GM12878 (cell line): ENCODE data around the gene SNX19. TPM values are rescaled to one million over a fixed set of nuclear protein-coding genes. Genes with fewer than 3 reads are reported as not detected.
A peak's percentile ranks its signal among the peaks of the same experiment; 100 is the strongest.

Experiments used
- ATAC-seq: fragments of 200-7000 bp; cut with Tn5 transposase; 3 replicates; pipeline ENCODE4 v1.9.1; 2020; ENCODE audit warnings: mild to moderate bottlenecking, moderate library complexity
- BruUV-seq: library from RNA; stranded (reverse); fragments of 400-500 nt; replicated peaks from 2 replicates; lab custom pipeline; 2021; lab: Mats Ljungman, UMichigan
- CTCF ChIA-PET: fragments of 300-600 bp; sonication (Branson Sonifier 250); formaldehyde crosslinking; extraction: SDS; loops from one replicate; lab custom pipeline; 2021; ENCODE audit warnings: inconsistent platforms; lab: Yijun Ruan, JAX
- POLR2A ChIA-PET: fragments of 350-600 bp; formaldehyde crosslinking; extraction: SDS; loops from one replicate; lab custom pipeline; 2021; ENCODE audit warnings: inconsistent platforms; lab: Charles Lee
- RAD21 ChIA-PET: fragments of 300-600 bp; sonication (Branson Sonifier 250); formaldehyde crosslinking; loops from one replicate; lab custom pipeline; 2023; ENCODE audit warnings: antibody characterized with exemption; ENCODE audit not compliant: unreplicated experiment; lab: Charles Lee
- SMC1A ChIA-PET: fragments of 300-600 bp; sonication (Branson Sonifier 250); formaldehyde crosslinking; loops from one replicate; lab custom pipeline; 2023; ENCODE audit not compliant: unreplicated experiment, uncharacterized antibody; lab: Charles Lee
- DNase-seq: peaks from one replicate; pipeline ENCODE4 v3.0.0-alpha.2; 2011; ENCODE audit warnings: low read depth, low spot score
- FAIRE-seq: peaks from 3 replicates; lab custom pipeline; 2011; peaks lifted over from hg19 to GRCh38; lab: Jason Lieb, UNC
- H2AFZ ChIP-seq: 2 replicates; pipeline ENCODE4 v1.6.0; 2011; ENCODE audit warnings: low read depth, low read length, control low read depth; ENCODE audit not compliant: control insufficient read depth
- H3K27ac ChIP-seq: 2 replicates; pipeline ENCODE4 v1.5.1; 2011; ENCODE audit warnings: control low read depth; ENCODE audit not compliant: control insufficient read depth, insufficient read depth
- H3K27me3 ChIP-seq, 2 experiments: replicated peaks in 1 of 2; 2 replicates each; pipeline versions ENCODE4 v1.6.0 to v1.6.1; 2011; ENCODE audit warnings: low read length in 1 of 2; ENCODE audit not compliant: control insufficient read depth in 2 of 2, insufficient read depth in 2 of 2
- H3K36me3 ChIP-seq, 2 experiments: 2 replicates each; pipeline ENCODE4 v1.5.1; 2011; ENCODE audit warnings: low read length in 1 of 2; ENCODE audit not compliant: control insufficient read depth in 2 of 2, insufficient read depth in 2 of 2
- H3K4me1 ChIP-seq: 2 replicates; pipeline ENCODE4 v1.6.1; 2011; ENCODE audit warnings: mild to moderate bottlenecking, low read length, moderate library complexity, mixed read lengths; ENCODE audit not compliant: control insufficient read depth, insufficient read depth
- H3K4me2 ChIP-seq: 2 replicates; pipeline ENCODE4 v1.6.0; 2011; ENCODE audit warnings: control low read depth; ENCODE audit not compliant: control insufficient read depth, insufficient read depth
- H3K4me3 ChIP-seq: fragments of 200-600 bp; sonication (generic); 2 replicates; pipeline ENCODE4 v1.5.1; 2016
- H3K79me2 ChIP-seq: 2 replicates; pipeline ENCODE4 v1.6.0; 2011; ENCODE audit warnings: low read length; ENCODE audit not compliant: control insufficient read depth, insufficient read depth
- H3K9ac ChIP-seq: 2 replicates; pipeline ENCODE4 v1.8.0; 2011; ENCODE audit warnings: low read length, control low read depth, mixed read lengths; ENCODE audit not compliant: control insufficient read depth, insufficient read depth
- H3K9me3 ChIP-seq: replicated peaks from 3 replicates; pipeline ENCODE4 v1.5.1; 2011; ENCODE audit warnings: mild to moderate bottlenecking, low read length; ENCODE audit not compliant: control insufficient read depth, insufficient read depth
- H4K20me1 ChIP-seq: 2 replicates; pipeline ENCODE4 v1.6.0; 2011; ENCODE audit not compliant: control insufficient read depth, insufficient read depth
- BACH1 ChIP-seq: fragments of 450-650 bp; IDR thresholded peaks from 2 replicates; pipeline ENCODE4 v1.6.1; 2017; ENCODE audit warnings: mild to moderate bottlenecking, borderline replicate concordance
- CHD2 ChIP-seq: IDR thresholded peaks from 2 replicates; pipeline ENCODE4 v1.6.1; 2011; ENCODE audit warnings: low read depth, low read length, improper control_type of control experiment, borderline replicate concordance
- CREM ChIP-seq: IDR thresholded peaks from 2 replicates; pipeline ENCODE4 v1.6.1; 2014; ENCODE audit warnings: antibody characterized with exemption, low read depth
- DPF2 ChIP-seq: fragments of 450-650 bp; IDR thresholded peaks from 2 replicates; pipeline ENCODE4 v1.6.1; 2017; ENCODE audit warnings: mild to moderate bottlenecking
- EGR1 ChIP-seq, 2 experiments: IDR thresholded peaks; 1 replicate in 1 of 2; 2 replicates in 1 of 2; pipeline ENCODE4 v1.6.1; 2011 to 2012; ENCODE audit warnings: low read depth in 2 of 2, low read length in 2 of 2, borderline replicate concordance in 1 of 2, mild to moderate bottlenecking in 1 of 2, moderate library complexity in 1 of 2
- IRF4 ChIP-seq: IDR thresholded peaks from 2 replicates; pipeline ENCODE4 v1.6.1; 2011; ENCODE audit warnings: low read depth, low read length
- MEF2A ChIP-seq: IDR thresholded peaks from 2 replicates; pipeline ENCODE4 v1.6.1; 2011; ENCODE audit warnings: low read depth, mild to moderate bottlenecking, low read length, moderate library complexity; ENCODE audit not compliant: insufficient read depth
- MEF2B ChIP-seq: fragments of 450-650 bp; IDR thresholded peaks from 2 replicates; pipeline ENCODE4 v1.6.1; 2018; ENCODE audit warnings: mild to moderate bottlenecking, moderate library complexity; ENCODE audit not compliant: partially characterized antibody, poor library complexity, severe bottlenecking
- NFIC ChIP-seq: IDR thresholded peaks from 2 replicates; pipeline ENCODE4 v1.6.1; 2012; ENCODE audit warnings: low read depth, mild to moderate bottlenecking, inconsistent platforms, low read length, moderate library complexity
- NR2C1 ChIP-seq: fragments of 450-650 bp; IDR thresholded peaks from 2 replicates; pipeline ENCODE4 v1.6.1; 2017; ENCODE audit warnings: antibody characterized with exemption, mild to moderate bottlenecking, moderate library complexity
- RCOR1 ChIP-seq: conservative IDR thresholded peaks from 2 replicates; pipeline ENCODE4 v1.6.1; 2012; ENCODE audit warnings: low read depth, low read length, improper control_type of control experiment
- RELA ChIP-seq: fragments of 450-650 bp; IDR thresholded peaks from 2 replicates; pipeline ENCODE4 v1.8.0; 2014; ENCODE audit warnings: borderline replicate concordance; ENCODE audit not compliant: partially characterized antibody
- RUNX3 ChIP-seq: IDR thresholded peaks from 2 replicates; pipeline ENCODE4 v1.6.1; 2012; ENCODE audit warnings: low read length, inconsistent platforms
- SIX5 ChIP-seq: IDR thresholded peaks from 2 replicates; pipeline ENCODE4 v1.6.1; 2011; ENCODE audit warnings: mild to moderate bottlenecking, low read depth, low read length, moderate library complexity; ENCODE audit not compliant: severe bottlenecking
- SMAD1 ChIP-seq: fragments of 450-650 bp; IDR thresholded peaks from 2 replicates; pipeline ENCODE4 v1.6.1; 2018; ENCODE audit warnings: mild to moderate bottlenecking, low read depth; ENCODE audit not compliant: partially characterized antibody
- SREBF1 ChIP-seq: IDR thresholded peaks from 2 replicates; pipeline ENCODE4 v1.6.1; 2012; ENCODE audit warnings: mild to moderate bottlenecking, low read length
- SRF ChIP-seq, 2 experiments: IDR thresholded peaks; 2 replicates each; pipeline ENCODE4 v1.6.1; 2011; ENCODE audit warnings: low read depth in 2 of 2, low read length in 2 of 2, mild to moderate bottlenecking in 1 of 2, moderate library complexity in 1 of 2
- STAT3 ChIP-seq: IDR thresholded peaks from 2 replicates; pipeline ENCODE4 v1.6.1; 2011; ENCODE audit warnings: low read depth, low read length, improper control_type of control experiment
- ZNF217 ChIP-seq: fragments of 450-650 bp; IDR thresholded peaks from 2 replicates; pipeline ENCODE4 v1.6.1; 2017; ENCODE audit warnings: antibody characterized with exemption, mild to moderate bottlenecking
- ZNF274 ChIP-seq: IDR thresholded peaks from one replicate; pipeline ENCODE4 v1.8.0; 2011; ENCODE audit not compliant: insufficient read length, insufficient read depth
- ZNF384 ChIP-seq: IDR thresholded peaks from 2 replicates; pipeline ENCODE4 v1.6.1; 2012; ENCODE audit warnings: low read depth, mild to moderate bottlenecking, low read length, improper control_type of control experiment, borderline replicate concordance
- WGBS: methylation state at CpG from one replicate; pipeline ENCODE4 v1.1.6; 2016; ENCODE audit warnings: low lambda C conversion rate; ENCODE audit not compliant: insufficient replicate concordance, insufficient coverage; ENCODE audit errors: missing lambda C conversion rate; 5-methylcytosine and 5-hydroxymethylcytosine counted together
- in situ Hi-C: fragments of 300-500 bp; cut with MboI; formaldehyde crosslinking; loops from 9 replicates; pipeline ENCODE4 v1.14.3; 2018; ENCODE audit warnings: mixed read lengths
- intact Hi-C: fragments of 100-400 bp; cut with micrococcal nuclease; formaldehyde crosslinking; loops from one replicate; pipeline ENCODE4 v1.14.2; 2022; ENCODE audit not compliant: unreplicated experiment
- polyA plus RNA-seq, 11 experiments: library from polyadenylated mRNA; depleted of rRNA in 4 of 11; unstranded in 6 of 11; stranded (reverse) in 5 of 11; fragments of >200 nt; fragmentation: Nextera tagmentation in 4 of 11; fragmentation: Illumina TruSeq in 1 of 11; extraction: Ambion mirVana in 4 of 11; extraction: Trizol in 1 of 11; gene quantifications; 1 replicate in 1 of 11; 2 replicates in 10 of 11; pipeline versions ENCODE4 v1.2.1 to v1.2.3, GENCODE V29; 2011 to 2016; ENCODE audit warnings: inconsistent platforms in 2 of 11, missing spikeins in 2 of 11, low read depth in 1 of 11
- total RNA-seq, 4 experiments: library from RNA; depleted of rRNA in 3 of 4; stranded (reverse); fragments of >200 nt in 3 of 4; fragmentation: Illumina TruSeq in 1 of 4; extraction: Trizol in 1 of 4; gene quantifications; 2 replicates each; pipeline versions ENCODE4 v1.2.1 to v1.2.3, GENCODE V29; 2013 to 2021
- TF ChIP-seq, protein P1 (sequence below): fragments of 450-650 bp; IDR thresholded peaks from 2 replicates; pipeline ENCODE4 v1.6.1; 2017; ENCODE audit warnings: mild to moderate bottlenecking, low read depth, inconsistent platforms; ENCODE audit not compliant: poor library complexity, severe bottlenecking
- TF ChIP-seq, protein P2 (sequence below): fragments of 450-650 bp; IDR thresholded peaks from 2 replicates; pipeline ENCODE4 v1.6.1; 2018; ENCODE audit warnings: mild to moderate bottlenecking, low read depth, moderate library complexity; ENCODE audit not compliant: partially characterized antibody

Gene SNX19
- total and polyA plus RNA-seq, 10 of the 15 experiments (the other 5 are each of a cell fraction or from before 2014, with no cell fraction given): 3.0 to 46.9 (median 30.4) TPM

GRCh38 chr11:130854483-130854882 lies 61.8 kb downstream of the SNX19 start:
- no peak overlapping the region for H3K27ac ChIP-seq
- BruUV-seq: no TSS peak
- ChIA-PET POLR2A (no interaction called here), SMC1A (interaction anchor here (1.0 to 1.3 kb wide), 2 partner anchors 87 to 420 kb away, joined by 3 to 4 read pairs; no protein-coding TSS in a partner anchor), RAD21 (no interaction called here), CTCF (no interaction called here)
- no peaks in the 10 kb centered on the region for H3K36me3 ChIP-seq
- 4% methylated on average over 4 of the region's 4 CpGs for WGBS
- H3K4me1 ChIP-seq: no peaks in the 10 kb centered on the region
- H3K9ac ChIP-seq: no peak overlapping the region
- ATAC-seq (peak; percentile 75), FAIRE-seq (peak; percentile 44), DNase-seq (peak; percentile 24)
- in situ Hi-C loops (no loop called here), intact Hi-C loops (no loop called here)
- no peaks in the 10 kb centered on the region for H4K20me1 ChIP-seq
- no peak overlapping the region for H2AFZ ChIP-seq
- H3K4me2 ChIP-seq: no peak overlapping the region
- no peaks in the 10 kb centered on the region for H3K79me2 ChIP-seq
- H3K4me3 ChIP-seq: no peak overlapping the region
- H3K9me3 ChIP-seq: no peaks in the 10 kb centered on the region; the same call in 1 of the 3 replicates
- H3K27me3 ChIP-seq: peaks cover 1 to 5% of the 10 kb centered on the region in 2 experiments; a peak in 2 of 4 replicates
- TF ChIP-seq CHD2: no peak
- peak; percentile 45; the same call in 1 of the 2 replicates for TF ChIP-seq SREBF1
- TF ChIP-seq RELA: no peak
- TF ChIP-seq DPF2: no peak
- no peak for TF ChIP-seq STAT3
- TF ChIP-seq ZNF217: peak; percentile 97
- no peak for TF ChIP-seq SRF (IDR thresholded peaks at IDR 0.05; ENCODE audit: low read depth in 2 of 2, low read length in 2 of 2)
- no peak for TF ChIP-seq CREM
- TF ChIP-seq RCOR1: no peak
- no peak for TF ChIP-seq NR2C1
- peak; percentile 50; the same call in 1 of the 2 replicates for TF ChIP-seq NFIC
- peak; percentile 61 for TF ChIP-seq MEF2B
- TF ChIP-seq, protein P1, sequence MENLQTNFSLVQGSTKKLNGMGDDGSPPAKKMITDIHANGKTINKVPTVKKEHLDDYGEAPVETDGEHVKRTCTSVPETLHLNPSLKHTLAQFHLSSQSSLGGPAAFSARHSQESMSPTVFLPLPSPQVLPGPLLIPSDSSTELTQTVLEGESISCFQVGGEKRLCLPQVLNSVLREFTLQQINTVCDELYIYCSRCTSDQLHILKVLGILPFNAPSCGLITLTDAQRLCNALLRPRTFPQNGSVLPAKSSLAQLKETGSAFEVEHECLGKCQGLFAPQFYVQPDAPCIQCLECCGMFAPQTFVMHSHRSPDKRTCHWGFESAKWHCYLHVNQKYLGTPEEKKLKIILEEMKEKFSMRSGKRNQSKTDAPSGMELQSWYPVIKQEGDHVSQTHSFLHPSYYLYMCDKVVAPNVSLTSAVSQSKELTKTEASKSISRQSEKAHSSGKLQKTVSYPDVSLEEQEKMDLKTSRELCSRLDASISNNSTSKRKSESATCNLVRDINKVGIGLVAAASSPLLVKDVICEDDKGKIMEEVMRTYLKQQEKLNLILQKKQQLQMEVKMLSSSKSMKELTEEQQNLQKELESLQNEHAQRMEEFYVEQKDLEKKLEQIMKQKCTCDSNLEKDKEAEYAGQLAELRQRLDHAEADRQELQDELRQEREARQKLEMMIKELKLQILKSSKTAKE: no peak
- no peak for TF ChIP-seq SIX5
- TF ChIP-seq, protein P2, sequence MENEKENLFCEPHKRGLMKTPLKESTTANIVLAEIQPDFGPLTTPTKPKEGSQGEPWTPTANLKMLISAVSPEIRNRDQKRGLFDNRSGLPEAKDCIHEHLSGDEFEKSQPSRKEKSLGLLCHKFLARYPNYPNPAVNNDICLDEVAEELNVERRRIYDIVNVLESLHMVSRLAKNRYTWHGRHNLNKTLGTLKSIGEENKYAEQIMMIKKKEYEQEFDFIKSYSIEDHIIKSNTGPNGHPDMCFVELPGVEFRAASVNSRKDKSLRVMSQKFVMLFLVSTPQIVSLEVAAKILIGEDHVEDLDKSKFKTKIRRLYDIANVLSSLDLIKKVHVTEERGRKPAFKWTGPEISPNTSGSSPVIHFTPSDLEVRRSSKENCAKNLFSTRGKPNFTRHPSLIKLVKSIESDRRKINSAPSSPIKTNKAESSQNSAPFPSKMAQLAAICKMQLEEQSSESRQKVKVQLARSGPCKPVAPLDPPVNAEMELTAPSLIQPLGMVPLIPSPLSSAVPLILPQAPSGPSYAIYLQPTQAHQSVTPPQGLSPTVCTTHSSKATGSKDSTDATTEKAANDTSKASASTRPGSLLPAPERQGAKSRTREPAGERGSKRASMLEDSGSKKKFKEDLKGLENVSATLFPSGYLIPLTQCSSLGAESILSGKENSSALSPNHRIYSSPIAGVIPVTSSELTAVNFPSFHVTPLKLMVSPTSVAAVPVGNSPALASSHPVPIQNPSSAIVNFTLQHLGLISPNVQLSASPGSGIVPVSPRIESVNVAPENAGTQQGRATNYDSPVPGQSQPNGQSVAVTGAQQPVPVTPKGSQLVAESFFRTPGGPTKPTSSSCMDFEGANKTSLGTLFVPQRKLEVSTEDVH: no peak
- no peak for TF ChIP-seq SMAD1
- TF ChIP-seq EGR1 (IDR thresholded peaks at IDR 0.05; ENCODE audit: borderline replicate concordance in 1 of 2, low read depth in 2 of 2, low read length in 2 of 2): no peak
- peak; percentile 72 for TF ChIP-seq MEF2A
- TF ChIP-seq IRF4: 0 out of 2 replicates have a peak, but pooled peaks have one; percentile 44
- TF ChIP-seq RUNX3: peak; percentile 32; the same call in 1 of the 2 replicates
- no peak for TF ChIP-seq BACH1
- no peak for TF ChIP-seq ZNF384
- no peak for TF ChIP-seq ZNF274
